Gastroesophageal sphincter (tissue), 4 donors: ENCODE measurements around the gene ATAD2B. TPM values are rescaled to one million over a fixed set of nuclear protein-coding genes. Genes with fewer than 3 reads are reported as not detected.

Experiments used
- ATAC-seq: fragments of 150-250 bp; one replicate; pipeline ENCODE4 v1.9.1; 2016; ENCODE audit warnings: mild to moderate bottlenecking, moderate library complexity
- H3K27ac ChIP-seq, 4 donors: fragments of 200-600 bp; sonication (generic) in 3 of 4; 1 replicate in 3 of 4; 2 replicates in 1 of 4; pipeline ENCODE4 v1.5.1; 2016 to 2019
- H3K27me3 ChIP-seq: fragments of 200-600 bp; sonication (generic); one replicate; pipeline ENCODE4 v1.5.1; 2019
- H3K36me3 ChIP-seq, 2 donors: fragments of 200-600 bp; sonication (generic); one replicate each; pipeline ENCODE4 v1.5.1; 2019; ENCODE audit warnings: control low read depth in 1 of 2
- H3K4me1 ChIP-seq, 3 donors: fragments of 200-600 bp; sonication (generic); 1 replicate in 2 of 3; 2 replicates in 1 of 3; pipeline ENCODE4 v1.5.1; 2016 to 2019; ENCODE audit warnings: control low read depth in 2 of 3
- H3K4me3 ChIP-seq, 2 donors: fragments of 200-600 bp; sonication (generic); one replicate each; pipeline ENCODE4 v1.5.1; 2019; ENCODE audit warnings: mild to moderate bottlenecking in 1 of 2, moderate library complexity in 1 of 2
- H3K9me3 ChIP-seq, 3 donors: fragments of 200-600 bp; sonication (generic); one replicate each; pipeline ENCODE4 v1.5.1; 2017 to 2019; ENCODE audit warnings: control low read depth in 2 of 3
- EP300 ChIP-seq: sonication (generic); formaldehyde crosslinking; IDR thresholded peaks from one replicate; pipeline ENCODE4 v1.6.1; 2017; ENCODE audit warnings: antibody characterized with exemption, mild to moderate bottlenecking
- POLR2A ChIP-seq, 2 donors: fragments of 450-650 bp; IDR thresholded peaks; one replicate each; pipeline ENCODE4 v1.6.1; 2017; ENCODE audit warnings: antibody characterized with exemption in 2 of 2, mild to moderate bottlenecking in 2 of 2, moderate library complexity in 1 of 2
- POLR2AphosphoS5 ChIP-seq: sonication (generic); formaldehyde crosslinking; IDR thresholded peaks from one replicate; pipeline ENCODE4 v1.6.1; 2017; ENCODE audit warnings: antibody characterized with exemption
- WGBS, 2 donors: methylation state at CpG; one replicate each; pipeline ENCODE4 v1.1.5; 2018; ENCODE audit warnings: low coverage in 1 of 2; 5-methylcytosine and 5-hydroxymethylcytosine counted together
- total RNA-seq, 4 donors: library from RNA; depleted of rRNA; stranded (reverse); fragments of >200 nt; gene quantifications; one replicate each; pipeline ENCODE4 v1.1.0, GENCODE V29; 2016
- TF ChIP-seq, protein P1 (sequence below), 4 experiments: fragments of 200-600 bp in 2 of 4; fragments of 450-650 bp in 2 of 4; sonication (generic) in 1 of 4; IDR thresholded peaks; one replicate each; pipeline ENCODE4 v1.5.1; 2017 to 2019; ENCODE audit warnings: antibody characterized with exemption in 4 of 4, mild to moderate bottlenecking in 2 of 4, moderate library complexity in 2 of 4

ATAD2B gene
- total RNA-seq, 4 donors from 2014 or later = 10.4 to 36.1 (median 16.8) TPM

DNA sequence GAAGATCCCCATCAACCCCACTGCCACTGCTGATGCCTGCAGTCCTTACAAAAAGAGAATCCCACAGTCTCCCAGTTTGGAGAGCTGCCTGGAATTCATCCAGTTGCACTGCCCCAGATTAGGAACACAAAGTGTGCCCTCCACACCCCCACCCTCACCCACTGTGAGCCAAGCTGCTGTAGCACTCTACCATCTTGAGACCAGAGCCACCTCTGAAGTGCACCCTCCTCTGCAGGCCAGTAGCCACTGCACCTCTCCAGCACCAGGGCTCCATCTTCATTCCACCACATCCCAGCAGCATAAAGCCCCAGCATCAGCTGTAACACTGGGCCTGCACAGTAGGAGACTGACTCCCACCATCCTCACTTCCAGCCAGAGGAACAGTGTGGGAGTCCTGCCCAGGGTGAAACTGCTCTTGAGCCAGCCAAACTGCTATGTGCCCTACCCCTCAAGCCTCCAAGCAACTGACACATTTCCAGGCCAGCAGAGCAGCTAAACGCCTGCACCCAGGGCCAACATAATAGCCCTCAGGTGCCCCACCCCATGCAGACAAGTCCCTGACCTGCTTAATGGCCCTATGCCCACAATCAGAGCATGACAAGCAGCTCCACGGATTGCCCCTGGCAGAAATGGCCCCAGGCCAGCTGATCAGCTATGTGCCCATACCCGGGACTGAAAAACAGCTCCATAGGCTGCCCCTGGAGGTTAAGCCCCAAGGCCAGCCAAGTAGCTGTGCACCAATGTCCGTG, 206.0 kb downstream of the ATAD2B start:
- ATAC-seq = no peak
- Histone ChIP-seq H3K4me3 (no peak overlapping the region), H3K4me1 (peaks cover 0 to 9% (median 0%) of the 10 kb centered on the region in 3 donors), H3K36me3 (peaks cover 0 to 29% of the 10 kb centered on the region in 2 donors), H3K27ac (no peak overlapping the region), H3K27me3 (no peaks in the 10 kb centered on the region), H3K9me3 (peaks cover 0 to 13% (median 0%) of the 10 kb centered on the region in 3 donors)
- TF ChIP-seq EP300 (no peak), POLR2A (IDR thresholded peaks at IDR 0.05) (no peak), POLR2AphosphoS5 (no peak)
- TF ChIP-seq, protein P1, sequence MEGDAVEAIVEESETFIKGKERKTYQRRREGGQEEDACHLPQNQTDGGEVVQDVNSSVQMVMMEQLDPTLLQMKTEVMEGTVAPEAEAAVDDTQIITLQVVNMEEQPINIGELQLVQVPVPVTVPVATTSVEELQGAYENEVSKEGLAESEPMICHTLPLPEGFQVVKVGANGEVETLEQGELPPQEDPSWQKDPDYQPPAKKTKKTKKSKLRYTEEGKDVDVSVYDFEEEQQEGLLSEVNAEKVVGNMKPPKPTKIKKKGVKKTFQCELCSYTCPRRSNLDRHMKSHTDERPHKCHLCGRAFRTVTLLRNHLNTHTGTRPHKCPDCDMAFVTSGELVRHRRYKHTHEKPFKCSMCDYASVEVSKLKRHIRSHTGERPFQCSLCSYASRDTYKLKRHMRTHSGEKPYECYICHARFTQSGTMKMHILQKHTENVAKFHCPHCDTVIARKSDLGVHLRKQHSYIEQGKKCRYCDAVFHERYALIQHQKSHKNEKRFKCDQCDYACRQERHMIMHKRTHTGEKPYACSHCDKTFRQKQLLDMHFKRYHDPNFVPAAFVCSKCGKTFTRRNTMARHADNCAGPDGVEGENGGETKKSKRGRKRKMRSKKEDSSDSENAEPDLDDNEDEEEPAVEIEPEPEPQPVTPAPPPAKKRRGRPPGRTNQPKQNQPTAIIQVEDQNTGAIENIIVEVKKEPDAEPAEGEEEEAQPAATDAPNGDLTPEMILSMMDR (IDR thresholded peaks at IDR 0.05) = no peak
- WGBS, 2 donors = 100% methylated on average over 1 of the region's 4 CpGs; no CpG with 5 or more reads in 1 of the 2 donors

DNA sequence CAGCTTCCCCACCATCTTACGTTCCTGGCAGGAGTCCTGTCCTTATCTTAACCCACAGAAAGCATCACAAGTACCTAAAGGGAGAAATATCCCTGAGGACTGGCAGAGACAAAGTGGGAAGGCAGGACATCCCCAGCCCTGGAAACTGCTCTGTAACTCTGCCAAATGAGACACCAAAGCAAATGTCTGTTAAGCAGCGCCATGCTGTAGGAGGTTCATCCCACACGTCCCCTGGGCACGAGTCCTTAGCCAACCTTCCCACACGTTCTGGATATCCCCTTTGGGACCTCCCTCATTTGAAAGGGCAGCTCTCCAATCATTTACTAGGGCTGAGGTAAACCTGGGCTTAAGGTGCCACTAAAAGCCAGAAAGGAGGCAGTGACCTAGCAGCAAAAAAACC, 207.2 kb downstream of the ATAD2B start:
- WGBS, 2 donors = 60% methylated on average over 2 of the region's 5 CpGs; no CpG with 5 or more reads in 1 of the 2 donors
- Histone ChIP-seq H3K27me3 (no peaks in the 10 kb centered on the region), H3K27ac (no peak overlapping the region), H3K4me1 (peaks cover 0 to 9% (median 0%) of the 10 kb centered on the region in 3 donors), H3K9me3 (peaks cover 0 to 13% (median 0%) of the 10 kb centered on the region in 3 donors), H3K36me3 (peaks cover 0 to 19% of the 10 kb centered on the region in 2 donors), H3K4me3 (no peak overlapping the region)
- TF ChIP-seq POLR2AphosphoS5 (no peak), POLR2A (IDR thresholded peaks at IDR 0.05) (no peak), EP300 (no peak)
- TF ChIP-seq, protein P1 (IDR thresholded peaks at IDR 0.05) = no peak
- no peak for ATAC-seq

GRCh38 chr2:23718931-23719700, 207.8 kb downstream of the ATAD2B start:
- no peak for ATAC-seq
- WGBS, 2 donors = 65 to 70% methylated on average over 3 to 4 of the region's 4 CpGs
- no peaks in the 10 kb centered on the region for H3K27me3 ChIP-seq
- H3K27ac ChIP-seq = no peak overlapping the region
- peaks cover 0 to 9% (median 0%) of the 10 kb centered on the region in 3 donors for H3K4me1 ChIP-seq
- H3K4me3 ChIP-seq = no peak overlapping the region
- H3K9me3 ChIP-seq = peaks cover 0 to 13% (median 0%) of the 10 kb centered on the region in 3 donors
- no peak for TF ChIP-seq POLR2A (IDR thresholded peaks at IDR 0.05)
- no peak for TF ChIP-seq EP300
- TF ChIP-seq, protein P1 (IDR thresholded peaks at IDR 0.05) = no peak
- TF ChIP-seq POLR2AphosphoS5 = no peak
- peaks cover 0 to 19% of the 10 kb centered on the region in 2 donors for H3K36me3 ChIP-seq

- Histone ChIP-seq H3K4me3 (no peak overlapping the region), H3K9me3 (no peaks in the 10 kb centered on the region), H3K27me3 (no peaks in the 10 kb centered on the region), H3K4me1 (peaks cover 0 to 16% (median 0%) of the 10 kb centered on the region in 3 donors), H3K36me3 (peaks cover 0 to 14% of the 10 kb centered on the region in 2 donors), H3K27ac (no peak overlapping the region)
- WGBS, 2 donors = 90 to 93% methylated on average over 2 to 5 of the region's 5 CpGs
- ATAC-seq = no peak
- TF ChIP-seq POLR2A (IDR thresholded peaks at IDR 0.05) = no peak
Observed at GRCh38 chr2:23713351-23713750, 213.6 kb downstream of the ATAD2B start.

GRCh38 chr2:23712756-23713151, 214.2 kb downstream of the ATAD2B start:
- no peak for ATAC-seq
- no peaks in the 10 kb centered on the region for H3K9me3 ChIP-seq
- WGBS, 2 donors = 33 to 80% methylated on average over 1 to 2 of the region's 2 CpGs
- no peaks in the 10 kb centered on the region for H3K27me3 ChIP-seq
- H3K4me1 ChIP-seq = peaks cover 0 to 18% (median 0%) of the 10 kb centered on the region in 3 donors
- peaks cover 0 to 20% of the 10 kb centered on the region in 2 donors for H3K36me3 ChIP-seq
- H3K4me3 ChIP-seq = no peak overlapping the region
- TF ChIP-seq, protein P1 (IDR thresholded peaks at IDR 0.05) = no peak
- TF ChIP-seq POLR2AphosphoS5 (no peak), EP300 (no peak), POLR2A (IDR thresholded peaks at IDR 0.05) (no peak)
- no peak overlapping the region for H3K27ac ChIP-seq
